Colon (tissue), 2 donors: ENCODE results near the gene PDGFD.

Experiments
- FAIRE-seq: peaks from 2 replicates; lab custom pipeline; 2012; peaks lifted over from hg19 to GRCh38; lab: Jason Lieb, UNC
- donor health status: control.
- donor health status: control.

The PDGFD gene

GRCh38 chr11:103907548-103908455 lies 256.1 kb downstream of the PDGFD start:
- FAIRE-seq: no peak

GRCh38 chr11:103907136-103907535 lies 256.8 kb downstream of the PDGFD start:
- no peak for FAIRE-seq

- no peak for FAIRE-seq
Measured at GRCh38 chr11:103906291-103906867, 257.6 kb downstream of the PDGFD start.

GRCh38 chr11:103904324-103904667 lies 259.7 kb downstream of the PDGFD start:
- FAIRE-seq: no peak

- no peak for FAIRE-seq
Measured at GRCh38 chr11:103903621-103904323, 260.2 kb downstream of the PDGFD start.

GRCh38 chr11:103902994-103903393 lies 261.0 kb downstream of the PDGFD start:
- no peak for FAIRE-seq

GRCh38 chr11:103901656-103902055 lies 262.3 kb downstream of the PDGFD start:
- FAIRE-seq: no peak

- FAIRE-seq: no peak
Measured at GRCh38 chr11:103898577-103899336, 265.2 kb downstream of the PDGFD start.

GRCh38 chr11:103898065-103898464 lies 265.9 kb downstream of the PDGFD start:
- FAIRE-seq: no peak

- no peak for FAIRE-seq
Measured at GRCh38 chr11:103897160-103897936, 266.6 kb downstream of the PDGFD start.

GRCh38 chr11:103895106-103895505 lies 268.8 kb downstream of the PDGFD start:
- FAIRE-seq: no peak

- FAIRE-seq: no peak
Measured at GRCh38 chr11:103894673-103895072, 269.3 kb downstream of the PDGFD start.

- no peak for FAIRE-seq
Measured at GRCh38 chr11:103894034-103894433, 269.9 kb downstream of the PDGFD start.

GRCh38 chr11:103893371-103893770 lies 270.6 kb downstream of the PDGFD start:
- no peak for FAIRE-seq

GRCh38 chr11:103892603-103893002 lies 271.3 kb downstream of the PDGFD start:
- FAIRE-seq: no peak

GRCh38 chr11:103890654-103891053 lies 273.3 kb downstream of the PDGFD start:
- FAIRE-seq: no peak

- FAIRE-seq: no peak
Measured at GRCh38 chr11:103889679-103890078, 274.3 kb downstream of the PDGFD start.

GRCh38 chr11:103888541-103888951 lies 275.4 kb downstream of the PDGFD start:
- FAIRE-seq: no peak

GRCh38 chr11:103887001-103887658 lies 276.8 kb downstream of the PDGFD start:
- no peak for FAIRE-seq

- no peak for FAIRE-seq
Measured at GRCh38 chr11:103883856-103884255, 280.1 kb downstream of the PDGFD start.

GRCh38 chr11:103883291-103883690 lies 280.7 kb downstream of the PDGFD start:
- FAIRE-seq: no peak
